ENCODE results near the gene PIEZO1. TPM values are rescaled to one million over a fixed set of nuclear protein-coding genes. Genes with fewer than 3 reads are reported as not detected.

PIEZO1 gene
- total and polyA plus RNA-seq, 2 donors from 2014 or later = 103 to 124 TPM

DNA sequence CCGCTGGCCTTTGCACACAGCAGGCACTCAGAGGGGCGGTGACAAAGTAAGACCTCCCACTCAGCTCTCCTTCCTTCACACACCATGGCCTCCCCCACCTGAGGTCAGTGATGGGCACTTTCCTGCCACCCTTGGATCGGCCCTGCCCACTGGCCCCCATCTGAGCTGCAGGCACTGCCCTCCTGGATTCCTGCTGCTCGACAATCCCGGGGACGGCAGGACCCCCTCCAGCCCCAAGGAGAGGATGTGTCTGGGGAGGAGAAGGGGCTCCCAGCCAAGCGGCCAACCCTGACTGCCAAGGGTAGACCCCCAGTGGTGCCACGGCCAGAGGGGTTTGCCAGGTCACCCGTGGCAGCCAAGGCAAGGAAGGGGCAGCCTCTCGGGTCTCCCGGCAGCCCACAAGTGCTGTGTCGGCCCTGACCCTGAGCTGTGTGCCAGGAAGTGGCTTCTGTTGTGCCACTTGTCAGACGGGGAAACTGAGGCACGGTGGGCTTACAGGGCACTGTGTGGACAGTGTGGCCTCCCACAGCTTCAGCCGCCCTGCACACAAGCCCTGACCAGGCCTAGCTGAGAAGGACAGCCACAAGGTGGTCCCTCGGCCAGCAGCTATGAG lies 22.7 kb downstream of the PIEZO1 start:
- TF ChIP-seq, protein P1, sequence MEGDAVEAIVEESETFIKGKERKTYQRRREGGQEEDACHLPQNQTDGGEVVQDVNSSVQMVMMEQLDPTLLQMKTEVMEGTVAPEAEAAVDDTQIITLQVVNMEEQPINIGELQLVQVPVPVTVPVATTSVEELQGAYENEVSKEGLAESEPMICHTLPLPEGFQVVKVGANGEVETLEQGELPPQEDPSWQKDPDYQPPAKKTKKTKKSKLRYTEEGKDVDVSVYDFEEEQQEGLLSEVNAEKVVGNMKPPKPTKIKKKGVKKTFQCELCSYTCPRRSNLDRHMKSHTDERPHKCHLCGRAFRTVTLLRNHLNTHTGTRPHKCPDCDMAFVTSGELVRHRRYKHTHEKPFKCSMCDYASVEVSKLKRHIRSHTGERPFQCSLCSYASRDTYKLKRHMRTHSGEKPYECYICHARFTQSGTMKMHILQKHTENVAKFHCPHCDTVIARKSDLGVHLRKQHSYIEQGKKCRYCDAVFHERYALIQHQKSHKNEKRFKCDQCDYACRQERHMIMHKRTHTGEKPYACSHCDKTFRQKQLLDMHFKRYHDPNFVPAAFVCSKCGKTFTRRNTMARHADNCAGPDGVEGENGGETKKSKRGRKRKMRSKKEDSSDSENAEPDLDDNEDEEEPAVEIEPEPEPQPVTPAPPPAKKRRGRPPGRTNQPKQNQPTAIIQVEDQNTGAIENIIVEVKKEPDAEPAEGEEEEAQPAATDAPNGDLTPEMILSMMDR (IDR thresholded peaks at IDR 0.05; ENCODE audit: borderline replicate concordance, extremely low read depth, insufficient read depth) = no peak
- peak overlapping the region; percentile 62 to 80 for H3K27ac ChIP-seq (ENCODE audit: low read depth in 2 of 2, low read length in 2 of 2)
- intact Hi-C loops (cut with DNase I) = no loop called here
- FAIRE-seq = no peak
- peaks cover 0 to 73% (median 29%) of the 10 kb centered on the region in 3 donors for H3K4me1 ChIP-seq (ENCODE audit: control insufficient read depth in 2 of 3, insufficient read depth in 2 of 3, low read depth in 1 of 3, low read length in 3 of 3)
- no peaks in the 10 kb centered on the region for H3K27me3 ChIP-seq (ENCODE audit: control insufficient read depth, insufficient read depth, low read length)
- no peak overlapping the region for H3K9ac ChIP-seq (ENCODE audit: low read length in 3 of 3)
- H3K4me3 ChIP-seq (ENCODE audit: low read length in 3 of 3) = no peak overlapping the region
- H3K36me3 ChIP-seq (ENCODE audit: control insufficient read depth in 2 of 3, insufficient read depth in 3 of 3, low read length in 3 of 3) = no peaks in the 10 kb centered on the region
- H3K9me3 ChIP-seq (ENCODE audit: control insufficient read depth in 2 of 3, insufficient read depth in 1 of 3, low read length in 3 of 3) = no peaks in the 10 kb centered on the region
- DNase-seq = no peak

DNA sequence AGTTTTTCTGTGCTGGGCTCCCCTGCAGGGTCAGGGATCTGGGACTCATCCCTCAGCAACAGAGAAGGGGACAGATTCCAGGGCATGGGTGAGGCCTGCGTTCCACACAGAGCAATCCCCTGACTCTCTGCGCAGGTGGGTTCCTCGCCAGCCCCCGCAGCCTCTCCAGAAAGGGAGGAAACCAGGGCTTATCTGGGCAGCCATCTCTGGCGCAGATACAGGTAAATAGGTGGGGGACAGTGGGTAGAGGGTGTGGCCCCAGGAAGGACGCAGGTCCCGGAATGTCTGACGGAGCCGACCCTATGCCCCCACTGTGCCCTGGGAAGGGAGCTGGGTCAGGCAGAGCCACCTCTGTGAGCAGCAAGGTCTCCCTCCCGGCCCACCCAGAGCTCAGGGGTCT lies 23.2 kb downstream of the PIEZO1 start:
- H3K27ac ChIP-seq (ENCODE audit: low read depth in 2 of 2, low read length in 2 of 2) = peak overlapping the region in 1 of 2 donors; percentile 43

DNA sequence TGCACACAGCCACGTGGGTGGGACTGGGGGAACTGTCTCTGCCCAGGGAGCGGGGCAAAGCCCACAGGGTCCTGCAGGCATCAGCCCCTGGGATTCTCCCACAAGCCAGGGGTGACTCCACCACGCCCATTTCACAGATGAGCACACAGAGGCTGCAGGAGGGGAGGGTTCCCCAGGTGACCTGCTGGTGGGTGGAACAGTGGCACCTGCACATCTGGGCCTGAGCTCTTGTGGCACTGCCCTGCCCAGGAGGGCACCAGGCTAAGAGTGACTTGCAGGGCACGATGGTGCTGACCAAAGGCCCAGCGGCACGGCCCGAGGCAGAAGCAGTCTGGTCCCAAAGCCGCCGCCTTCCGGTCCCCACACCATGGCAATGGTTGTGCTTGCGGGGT lies 23.9 kb downstream of the PIEZO1 start:
- no peaks in the 10 kb centered on the region for H3K36me3 ChIP-seq (ENCODE audit: control insufficient read depth in 2 of 3, insufficient read depth in 3 of 3, low read length in 3 of 3)
- H3K27ac ChIP-seq (ENCODE audit: low read depth in 2 of 2, low read length in 2 of 2) = peak overlapping the region in 1 of 2 donors; percentile 43
- no peak overlapping the region for H3K4me3 ChIP-seq (ENCODE audit: low read length in 3 of 3)
- no peaks in the 10 kb centered on the region for H3K9me3 ChIP-seq (ENCODE audit: control insufficient read depth in 2 of 3, insufficient read depth in 1 of 3, low read length in 3 of 3)
- no peak for FAIRE-seq
- TF ChIP-seq, protein P1 (IDR thresholded peaks at IDR 0.05; ENCODE audit: borderline replicate concordance, extremely low read depth, insufficient read depth) = no peak
- peaks cover 0 to 65% (median 29%) of the 10 kb centered on the region in 3 donors for H3K4me1 ChIP-seq (ENCODE audit: control insufficient read depth in 2 of 3, insufficient read depth in 2 of 3, low read depth in 1 of 3, low read length in 3 of 3)
- no peaks in the 10 kb centered on the region for H3K27me3 ChIP-seq (ENCODE audit: control insufficient read depth, insufficient read depth, low read length)
- no peak for DNase-seq
- H3K9ac ChIP-seq (ENCODE audit: low read length in 3 of 3) = no peak overlapping the region
- intact Hi-C loops (cut with DNase I) = no loop called here

More for the DNA sequence above, 23.2 kb downstream of the PIEZO1 start:
- no peak overlapping the region for H3K4me3 ChIP-seq (ENCODE audit: low read length in 3 of 3)
- FAIRE-seq (no peak), DNase-seq (no peak)
- no peaks in the 10 kb centered on the region for H3K27me3 ChIP-seq (ENCODE audit: control insufficient read depth, insufficient read depth, low read length)
- H3K9ac ChIP-seq (ENCODE audit: low read length in 3 of 3) = no peak overlapping the region
- H3K9me3 ChIP-seq (ENCODE audit: control insufficient read depth in 2 of 3, insufficient read depth in 1 of 3, low read length in 3 of 3) = no peaks in the 10 kb centered on the region
- peaks cover 0 to 68% (median 29%) of the 10 kb centered on the region in 3 donors for H3K4me1 ChIP-seq (ENCODE audit: control insufficient read depth in 2 of 3, insufficient read depth in 2 of 3, low read depth in 1 of 3, low read length in 3 of 3)
- intact Hi-C loops (cut with DNase I) = no loop called here
- no peaks in the 10 kb centered on the region for H3K36me3 ChIP-seq (ENCODE audit: control insufficient read depth in 2 of 3, insufficient read depth in 3 of 3, low read length in 3 of 3)
- TF ChIP-seq, protein P1 (IDR thresholded peaks at IDR 0.05; ENCODE audit: borderline replicate concordance, extremely low read depth, insufficient read depth) = no peak

Measured in kidney (tissue), 14 donors.